COR-L47 (cell line): Measurements from ENCODE around the gene GABBR2.
"Not testable (repeated sequence)": the region's sequence is repeated elsewhere in the genome, so short reads cannot be mapped to it uniquely, and the experiment has no call there.

Experiments used
- DNase-seq: peaks from one replicate; lab custom pipeline; 2025; lab: John Stamatoyannopoulos, UW

GABBR2 gene

GRCh38 chr9:98686961-98687855, 21.5 kb downstream of the GABBR2 start:
- DNase-seq = no peak

- DNase-seq = not testable (repeated sequence)
These were observed 23.9 kb downstream of the GABBR2 start for GRCh38 chr9:98684816-98685215.

- no peak for DNase-seq
These were observed 30.4 kb downstream of the GABBR2 start for GRCh38 chr9:98678244-98678842.

GRCh38 chr9:98673681-98674080, 35.1 kb downstream of the GABBR2 start:
- no peak for DNase-seq

GRCh38 chr9:98667005-98667640, 41.6 kb downstream of the GABBR2 start:
- no peak for DNase-seq

GRCh38 chr9:98665501-98665900, 43.2 kb downstream of the GABBR2 start:
- no peak for DNase-seq

GRCh38 chr9:98660541-98660940, 48.2 kb downstream of the GABBR2 start:
- DNase-seq = no peak

GRCh38 chr9:98658951-98659351, 49.8 kb downstream of the GABBR2 start:
- DNase-seq = no peak

- no peak for DNase-seq
These were observed 50.8 kb downstream of the GABBR2 start for GRCh38 chr9:98657897-98658296.

- DNase-seq = no peak
These were observed 52.2 kb downstream of the GABBR2 start for GRCh38 chr9:98656511-98656910.

GRCh38 chr9:98655428-98655827, 53.3 kb downstream of the GABBR2 start:
- not testable (repeated sequence) for DNase-seq

- no peak for DNase-seq
These were observed 54.5 kb downstream of the GABBR2 start for GRCh38 chr9:98654247-98654646.

GRCh38 chr9:98652741-98653140, 56.0 kb downstream of the GABBR2 start:
- DNase-seq = no peak

GRCh38 chr9:98652302-98652701, 56.4 kb downstream of the GABBR2 start:
- no peak for DNase-seq

GRCh38 chr9:98647236-98647635, 61.5 kb downstream of the GABBR2 start:
- DNase-seq = no peak

GRCh38 chr9:98644011-98644410, 64.7 kb downstream of the GABBR2 start:
- DNase-seq = no peak

- DNase-seq = no peak
These were observed 65.9 kb downstream of the GABBR2 start for GRCh38 chr9:98642661-98643312.

- DNase-seq = no peak
These were observed 67.0 kb downstream of the GABBR2 start for GRCh38 chr9:98641695-98642094.

- no peak for DNase-seq
These were observed 68.3 kb downstream of the GABBR2 start for GRCh38 chr9:98640394-98640793.

- no peak for DNase-seq
These were observed 69.6 kb downstream of the GABBR2 start for GRCh38 chr9:98639133-98639532.

GRCh38 chr9:98637381-98637780, 71.4 kb downstream of the GABBR2 start:
- no peak for DNase-seq

- DNase-seq = no peak
These were observed 73.4 kb downstream of the GABBR2 start for GRCh38 chr9:98635374-98635773.
